Adrenal gland (tissue), 5 donors: ENCODE measurements around the gene OR6C1.

Source experiments
- POLR2A ChIP-seq, 2 donors: fragments of 450-650 bp; IDR thresholded peaks; one replicate each; pipeline ENCODE4 v1.6.1; 2017; ENCODE audit warnings: antibody characterized with exemption in 2 of 2, mild to moderate bottlenecking in 2 of 2, moderate library complexity in 1 of 2
- TF ChIP-seq, protein P1 (sequence below), 6 experiments: fragments of 450-650 bp in 4 of 6; fragments of 200-600 bp in 2 of 6; sonication (generic) in 1 of 6; IDR thresholded peaks; 1 replicate in 5 of 6; 2 replicates in 1 of 6; pipeline versions ENCODE4 v1.5.1 to v1.8.0; 2016 to 2021; ENCODE audit warnings: antibody characterized with exemption in 6 of 6, mild to moderate bottlenecking in 2 of 6, moderate library complexity in 1 of 6
- donor health status: DM: no; HTN: no; CAD: no.

DNA sequence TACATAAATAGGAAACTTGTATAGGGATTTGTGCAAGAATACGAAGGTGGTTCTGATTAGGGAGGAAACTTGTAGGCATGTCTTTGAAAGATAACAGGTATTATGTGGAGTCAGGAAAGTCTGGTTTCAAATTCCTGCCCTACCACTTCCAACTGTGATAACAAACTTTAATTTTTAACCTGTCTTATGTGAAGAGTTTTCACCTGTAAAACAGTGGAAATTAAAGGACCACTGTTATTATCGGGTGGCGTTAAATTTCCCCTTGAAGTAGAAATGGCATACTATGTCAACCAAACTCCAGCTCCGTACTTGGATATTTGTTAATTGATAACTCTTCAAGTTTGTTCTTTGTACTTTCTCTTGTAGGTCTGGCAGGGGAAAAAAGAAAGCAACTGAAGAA is 6.1 kb downstream of the OR6C1 start:
- TF ChIP-seq, protein P1, sequence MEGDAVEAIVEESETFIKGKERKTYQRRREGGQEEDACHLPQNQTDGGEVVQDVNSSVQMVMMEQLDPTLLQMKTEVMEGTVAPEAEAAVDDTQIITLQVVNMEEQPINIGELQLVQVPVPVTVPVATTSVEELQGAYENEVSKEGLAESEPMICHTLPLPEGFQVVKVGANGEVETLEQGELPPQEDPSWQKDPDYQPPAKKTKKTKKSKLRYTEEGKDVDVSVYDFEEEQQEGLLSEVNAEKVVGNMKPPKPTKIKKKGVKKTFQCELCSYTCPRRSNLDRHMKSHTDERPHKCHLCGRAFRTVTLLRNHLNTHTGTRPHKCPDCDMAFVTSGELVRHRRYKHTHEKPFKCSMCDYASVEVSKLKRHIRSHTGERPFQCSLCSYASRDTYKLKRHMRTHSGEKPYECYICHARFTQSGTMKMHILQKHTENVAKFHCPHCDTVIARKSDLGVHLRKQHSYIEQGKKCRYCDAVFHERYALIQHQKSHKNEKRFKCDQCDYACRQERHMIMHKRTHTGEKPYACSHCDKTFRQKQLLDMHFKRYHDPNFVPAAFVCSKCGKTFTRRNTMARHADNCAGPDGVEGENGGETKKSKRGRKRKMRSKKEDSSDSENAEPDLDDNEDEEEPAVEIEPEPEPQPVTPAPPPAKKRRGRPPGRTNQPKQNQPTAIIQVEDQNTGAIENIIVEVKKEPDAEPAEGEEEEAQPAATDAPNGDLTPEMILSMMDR (IDR thresholded peaks at IDR 0.05), result no peak
- TF ChIP-seq POLR2A (IDR thresholded peaks at IDR 0.05), result no peak
